ENCODE results near the gene ALKAL2.

The ALKAL2 gene

DNA sequence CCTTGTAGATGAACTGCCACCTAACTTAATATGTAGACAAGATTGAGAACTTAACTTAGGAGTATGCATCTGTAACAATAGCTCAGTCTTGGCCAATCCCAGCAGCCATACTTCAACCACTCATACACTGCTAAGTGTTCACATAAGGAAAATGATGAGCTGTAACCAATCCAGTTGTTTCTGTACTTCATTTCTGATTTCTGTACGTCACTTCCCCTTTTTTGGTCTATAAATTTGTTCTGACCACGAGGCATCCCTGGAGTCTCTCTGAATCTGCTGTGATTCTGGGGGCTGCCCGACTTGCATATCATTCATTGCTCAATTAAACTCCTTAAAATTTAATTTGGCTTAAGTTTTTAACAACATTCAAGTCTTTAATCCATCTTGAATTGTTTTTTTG lies 30.5 kb downstream of the ALKAL2 start:
- intact Hi-C loops (cut with DNase I), result no loop called here
- DNase-seq, result no peak

DNA sequence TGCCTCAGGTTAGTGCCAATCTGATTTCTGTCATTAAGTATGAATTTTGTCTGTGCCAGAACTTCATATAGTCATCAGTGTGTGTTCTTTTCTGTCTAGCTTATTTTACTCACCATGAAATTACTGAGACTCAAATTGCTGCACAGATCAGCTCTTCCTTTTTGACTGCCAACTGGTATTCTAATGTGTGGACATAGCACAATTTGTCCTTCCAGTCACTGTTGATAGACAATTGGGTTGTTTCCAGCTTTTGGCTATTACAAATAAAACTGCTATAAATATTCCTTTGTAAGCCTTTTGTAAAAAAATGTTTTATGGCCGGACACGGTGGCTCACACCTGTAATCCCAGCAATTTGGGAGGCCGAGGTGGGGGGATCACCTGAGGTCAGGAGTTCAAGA lies 31.8 kb downstream of the ALKAL2 start:
- no peak for DNase-seq
- intact Hi-C loops (cut with DNase I), result no loop called here

DNA sequence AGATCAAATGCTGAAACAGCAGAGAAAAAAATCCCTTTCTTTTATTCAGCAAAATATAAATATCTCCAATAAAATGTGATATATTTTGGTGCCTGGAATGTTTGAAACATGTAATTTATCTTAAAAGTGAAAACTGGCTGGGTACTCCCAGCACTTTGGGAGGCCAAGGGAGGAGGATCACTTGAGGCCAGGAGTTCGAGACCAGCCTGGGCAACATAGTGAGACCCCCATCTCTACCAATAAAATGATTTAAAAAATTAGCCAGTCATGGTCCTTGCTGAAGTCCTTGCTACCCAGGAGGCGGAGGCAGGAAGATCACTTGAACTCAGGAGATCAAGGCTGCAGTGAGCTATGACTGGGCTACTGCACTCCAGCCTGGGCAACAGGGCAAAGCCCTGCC lies 32.7 kb downstream of the ALKAL2 start:
- intact Hi-C loops (cut with DNase I), result no loop called here
- DNase-seq, result no peak

DNA sequence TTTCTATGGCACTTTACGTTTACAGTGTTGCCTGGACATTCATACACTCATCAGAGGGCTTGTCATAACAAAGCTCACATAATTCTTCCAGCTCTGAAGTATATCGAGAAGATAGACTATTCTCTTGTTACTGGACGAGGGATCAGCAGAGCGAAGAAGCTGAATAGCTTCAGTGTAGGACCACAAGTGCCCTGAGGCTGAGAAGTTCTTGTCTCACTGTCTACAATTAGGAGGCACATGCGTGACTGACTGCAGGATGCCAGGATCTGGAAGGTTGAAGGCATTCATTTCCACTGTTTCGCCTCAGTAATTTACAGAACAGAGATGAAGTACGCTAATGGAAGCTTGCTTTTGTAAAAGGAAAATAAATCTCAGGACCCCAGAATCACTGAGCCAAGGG lies 33.6 kb downstream of the ALKAL2 start:
- intact Hi-C loops (cut with DNase I), result no loop called here
- DNase-seq, result no peak

DNA sequence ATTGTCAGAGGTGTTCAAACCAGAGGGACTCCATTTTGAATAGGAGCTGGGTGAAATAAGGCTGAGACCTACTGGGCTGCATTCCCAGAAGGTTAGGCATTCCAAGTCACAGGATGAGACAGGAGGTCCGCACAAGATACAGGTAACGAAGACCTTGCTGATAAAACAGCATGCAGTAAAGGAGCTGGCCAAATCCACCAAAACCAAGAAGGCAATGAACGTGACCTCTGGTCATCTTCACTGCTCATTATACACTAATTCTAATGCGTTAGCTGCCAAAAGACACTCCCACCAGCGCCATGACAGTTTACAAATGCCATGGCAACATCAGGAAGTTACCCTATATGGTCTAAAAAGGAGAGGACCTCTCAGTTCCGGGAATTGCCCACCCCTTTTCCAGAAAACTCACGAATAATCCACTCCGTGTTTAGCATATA lies 34.7 kb downstream of the ALKAL2 start:
- no peak for DNase-seq
- intact Hi-C loops (cut with DNase I), result no loop called here

DNA sequence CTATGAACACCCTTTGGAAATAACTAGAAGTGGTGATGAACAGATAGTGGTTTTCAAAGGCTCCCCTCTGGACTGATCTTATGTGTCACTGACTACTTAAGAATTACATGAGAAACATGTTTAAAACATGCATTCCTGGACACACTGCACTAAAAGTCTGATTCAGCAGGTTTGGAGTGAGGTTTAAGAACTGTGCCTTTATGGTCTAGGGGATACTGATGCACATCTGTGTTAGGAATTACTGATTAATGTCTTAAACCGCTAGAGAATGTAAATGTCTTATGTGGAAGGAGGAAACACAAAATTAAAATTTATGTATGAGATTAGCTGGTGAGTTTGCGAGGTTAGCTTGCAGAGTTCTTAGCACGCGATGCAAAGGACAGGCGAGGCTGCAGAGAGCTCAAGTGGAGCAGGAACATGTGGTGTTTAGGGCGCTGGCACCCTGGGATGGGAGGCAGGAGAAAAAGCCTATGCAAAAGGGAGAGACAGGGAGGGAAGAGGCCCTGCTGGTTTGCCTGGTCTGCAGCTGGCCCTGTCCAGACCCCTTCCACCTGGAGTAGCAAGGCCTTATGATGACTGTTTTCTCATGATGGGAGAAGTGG lies 35.8 kb downstream of the ALKAL2 start:
- intact Hi-C loops (cut with DNase I), result no loop called here
- no peak for DNase-seq

DNA sequence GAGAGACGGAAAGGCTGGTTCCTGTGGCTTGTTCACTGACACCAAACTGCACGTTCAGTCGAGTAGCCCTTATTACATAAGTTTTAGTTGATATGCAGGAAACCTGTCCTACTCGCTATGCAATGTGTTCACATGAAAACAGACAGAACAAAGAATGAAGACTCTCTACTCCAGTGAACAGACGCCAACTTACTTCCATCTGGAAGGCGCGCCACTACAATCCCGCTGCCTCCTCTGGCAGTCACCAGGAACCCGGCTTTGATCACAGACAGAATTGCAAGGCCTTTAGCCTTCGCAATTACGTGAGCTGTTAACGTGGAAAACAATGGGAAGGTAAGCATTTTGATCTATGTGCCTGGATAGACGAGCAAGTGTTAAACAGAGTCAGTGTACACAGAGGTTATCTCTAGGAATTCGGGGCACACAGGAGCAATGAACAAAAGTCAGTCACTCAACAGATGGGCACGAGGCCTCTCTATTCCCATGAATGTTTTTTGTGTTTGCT lies 38.3 kb downstream of the ALKAL2 start:
- intact Hi-C loops (cut with DNase I), result no loop called here
- DNase-seq, result no peak

DNA sequence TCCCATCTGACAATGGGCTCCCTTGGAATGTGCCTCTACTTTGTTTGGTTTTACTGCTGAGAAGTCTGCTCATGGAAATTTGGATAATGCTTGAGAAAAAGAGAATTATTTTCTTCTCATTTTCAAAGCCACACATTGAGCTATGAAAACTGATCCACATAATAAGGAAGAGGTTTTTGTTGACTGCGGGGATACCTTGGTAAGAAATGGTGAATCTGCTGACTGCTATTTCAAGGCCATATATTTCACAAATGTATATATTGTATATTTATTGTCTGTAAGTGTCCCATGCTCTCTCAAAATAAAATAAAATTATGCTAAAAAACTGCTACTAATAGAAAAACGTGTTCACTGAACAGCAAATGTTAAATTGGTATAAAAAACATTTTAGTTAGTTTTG lies 39.2 kb downstream of the ALKAL2 start:
- DNase-seq, result no peak
- intact Hi-C loops (cut with DNase I), result no loop called here

DNA sequence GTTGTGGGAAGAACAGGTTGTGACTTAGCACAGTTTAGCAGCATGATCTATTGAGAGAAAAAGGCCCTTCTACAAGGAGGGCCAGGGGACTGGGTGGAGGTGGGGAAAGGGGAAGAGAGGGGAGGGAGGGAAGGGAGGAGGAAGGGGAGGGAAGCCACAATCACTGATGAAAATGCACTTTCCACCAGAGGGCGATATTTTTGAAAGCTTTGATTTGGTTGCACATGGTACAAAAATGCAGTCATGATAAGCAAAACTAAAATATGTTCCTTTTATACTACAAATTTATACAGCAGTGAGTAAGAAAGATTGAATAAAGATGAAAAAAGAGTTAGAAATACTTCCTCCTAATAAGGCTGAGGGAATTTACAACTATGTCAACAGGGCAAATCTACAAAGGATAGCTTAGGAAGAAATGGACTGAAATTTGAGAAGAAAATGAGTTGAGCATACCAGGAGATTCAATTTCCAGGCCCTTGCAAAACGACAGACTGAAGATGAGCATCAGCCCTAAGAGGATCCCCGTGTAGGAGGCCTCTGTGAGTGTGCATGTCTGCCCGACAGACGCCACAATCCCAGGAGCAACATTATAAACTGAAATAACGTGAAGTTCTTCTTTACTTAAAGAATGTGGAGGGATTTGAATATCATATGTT lies 41.3 kb downstream of the ALKAL2 start:
- intact Hi-C loops (cut with DNase I), result no loop called here
- DNase-seq, result peak in 17 of 42 donors; percentile 17 to 78 (median 46)

DNA sequence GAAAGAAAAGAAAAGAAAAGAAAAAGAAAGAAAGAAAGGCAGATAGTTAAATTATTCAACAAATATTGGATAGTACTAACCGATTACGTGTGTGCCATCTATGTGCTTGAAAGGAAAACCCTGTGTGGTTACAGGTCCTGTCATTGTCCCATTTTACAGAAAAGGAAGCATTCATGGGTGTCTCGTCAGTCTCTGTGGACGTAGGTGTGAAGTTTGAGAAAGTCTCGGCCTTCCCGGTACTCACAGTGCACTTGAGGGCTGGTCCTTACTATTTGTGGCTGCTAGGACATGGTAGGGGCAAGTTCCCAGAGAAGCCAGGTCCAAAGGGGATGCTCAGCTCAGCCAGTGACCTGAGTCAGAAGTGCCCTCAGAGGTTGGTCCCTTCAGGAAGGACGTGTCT lies 43.3 kb downstream of the ALKAL2 start:
- intact Hi-C loops (cut with DNase I), result no loop called here
- no peak for DNase-seq

DNA sequence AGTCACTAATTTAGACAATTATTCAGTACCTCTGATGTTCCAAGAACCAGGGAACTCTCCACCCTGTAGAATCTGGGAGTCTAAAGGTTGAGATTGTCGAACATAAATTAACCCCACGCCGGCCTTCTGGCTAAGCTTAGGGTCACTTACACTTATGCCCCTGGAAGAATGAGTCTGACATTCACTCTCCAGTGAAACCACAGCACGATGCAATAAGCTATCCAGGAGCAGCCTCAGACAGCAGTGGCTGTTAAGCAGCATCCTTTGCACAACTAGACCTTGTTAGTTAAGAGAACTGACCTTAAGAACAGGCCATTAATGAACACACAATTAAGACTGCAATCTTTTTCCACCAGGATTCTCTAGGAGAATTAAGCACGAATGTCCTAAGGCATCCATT lies 49.0 kb downstream of the ALKAL2 start:
- no peak for DNase-seq
- intact Hi-C loops (cut with DNase I), result no loop called here

DNA sequence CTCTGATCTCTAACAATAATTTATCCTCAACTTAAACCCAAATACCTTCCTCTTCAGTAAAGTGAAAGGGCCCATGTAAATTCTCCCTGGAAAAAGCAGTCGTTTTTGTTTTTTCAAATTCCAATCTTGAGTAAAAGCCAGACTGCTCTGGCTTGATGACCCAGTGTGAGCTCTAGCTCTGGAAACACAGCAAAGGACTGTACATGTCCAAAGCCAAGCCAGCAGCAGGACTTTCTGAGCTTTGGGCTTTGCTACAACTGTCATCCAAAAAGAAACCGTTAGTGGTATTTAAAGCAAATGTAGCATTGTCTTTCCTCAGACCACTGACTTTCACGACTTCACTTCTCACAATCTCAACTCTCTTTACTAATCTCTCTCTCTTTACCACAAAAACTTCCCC lies 49.5 kb downstream of the ALKAL2 start:
- peak in 4 of 42 donors; percentile 22 to 63 (median 41) for DNase-seq
- intact Hi-C loops (cut with DNase I), result no loop called here

DNA sequence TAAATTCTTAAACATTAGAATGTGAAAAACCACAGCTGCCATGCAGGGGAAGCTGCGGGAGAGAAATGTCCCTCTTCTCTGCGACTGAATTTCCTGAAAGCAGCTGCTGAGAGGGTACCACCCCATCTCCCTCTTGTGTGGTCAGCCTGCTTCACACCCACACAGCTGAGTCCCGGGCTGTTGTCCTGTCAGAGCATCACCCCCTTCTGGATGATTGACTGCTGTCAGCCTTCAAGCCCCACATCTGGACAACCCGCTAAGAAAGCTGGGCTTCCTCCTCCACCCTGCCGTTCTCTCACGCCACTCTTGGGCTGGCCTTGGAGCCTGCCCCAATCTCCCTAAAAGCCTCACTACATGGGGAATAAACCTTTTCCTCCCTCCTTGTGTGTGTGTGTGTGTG lies 50.0 kb downstream of the ALKAL2 start:
- intact Hi-C loops (cut with DNase I), result no loop called here
- DNase-seq, result peak in 40 of 42 donors; percentile 16 to 76 (median 45)

DNA sequence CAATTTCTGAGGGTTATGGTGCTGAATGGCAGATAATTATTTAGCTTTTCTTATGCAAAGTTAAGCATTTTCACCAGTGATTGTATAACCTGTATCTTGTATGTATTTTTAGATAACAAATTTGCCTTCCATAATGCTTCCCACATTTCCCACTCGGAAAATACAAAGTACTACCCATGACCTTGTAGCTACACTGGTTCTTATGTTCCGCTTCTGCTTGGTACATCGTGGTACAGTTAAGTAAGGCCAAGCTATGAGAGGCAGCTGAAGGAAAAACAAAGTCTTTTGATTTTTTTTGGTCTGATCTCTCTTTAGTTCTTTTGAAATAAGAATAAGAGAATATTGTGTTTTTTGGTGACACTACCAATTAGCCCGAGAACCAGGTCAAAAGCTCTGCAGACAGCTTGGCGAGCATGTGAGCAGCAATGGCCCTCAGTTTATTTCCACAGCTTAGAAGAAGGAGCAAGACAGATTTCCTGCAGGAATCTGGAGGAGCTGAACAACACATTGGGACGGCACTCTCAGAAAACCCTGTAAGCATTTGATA lies 50.8 kb downstream of the ALKAL2 start:
- peak in 1 of 42 donors; percentile 23 for DNase-seq
- intact Hi-C loops (cut with DNase I), result no loop called here

DNA sequence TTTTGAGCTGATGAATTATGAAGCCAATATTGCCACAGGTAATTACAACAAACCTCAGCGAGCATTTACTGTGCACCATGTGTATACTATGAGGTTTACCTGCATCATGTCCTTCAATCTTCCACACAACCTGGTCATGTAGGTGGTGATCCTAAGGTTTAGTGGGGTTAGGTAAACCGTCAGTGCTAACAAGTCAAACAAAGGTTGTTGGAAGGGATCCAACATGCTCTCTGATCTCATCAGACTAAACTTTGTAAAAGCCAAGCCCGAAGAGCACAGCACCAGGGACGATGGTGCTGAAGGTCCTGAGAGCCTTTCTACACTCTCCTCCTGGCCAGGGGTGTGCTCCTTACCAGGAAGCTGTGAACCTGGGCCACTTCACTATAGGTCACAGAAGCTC lies 53.5 kb downstream of the ALKAL2 start:
- intact Hi-C loops (cut with DNase I), result no loop called here
- DNase-seq, result no peak

DNA sequence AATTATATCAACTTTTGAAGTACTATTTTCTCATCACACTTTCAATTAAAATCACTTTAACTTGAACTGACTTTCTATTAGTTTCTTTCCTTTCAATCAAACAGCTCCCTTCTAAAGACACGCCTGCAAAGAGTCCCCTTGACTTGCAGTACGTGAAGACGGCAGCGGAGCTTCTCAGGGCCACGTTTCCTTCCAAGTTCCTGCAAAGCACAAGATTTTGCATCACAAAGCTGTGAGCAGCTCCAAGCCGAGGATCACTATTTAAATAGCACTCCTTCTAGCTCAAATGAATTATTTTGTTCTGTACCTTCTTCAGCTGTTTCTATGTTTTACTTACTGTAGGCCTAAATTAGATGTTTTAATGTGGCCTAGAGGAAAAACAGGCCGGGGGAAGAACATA lies 54.9 kb downstream of the ALKAL2 start:
- DNase-seq, result no peak
- intact Hi-C loops (cut with DNase I), result no loop called here

DNA sequence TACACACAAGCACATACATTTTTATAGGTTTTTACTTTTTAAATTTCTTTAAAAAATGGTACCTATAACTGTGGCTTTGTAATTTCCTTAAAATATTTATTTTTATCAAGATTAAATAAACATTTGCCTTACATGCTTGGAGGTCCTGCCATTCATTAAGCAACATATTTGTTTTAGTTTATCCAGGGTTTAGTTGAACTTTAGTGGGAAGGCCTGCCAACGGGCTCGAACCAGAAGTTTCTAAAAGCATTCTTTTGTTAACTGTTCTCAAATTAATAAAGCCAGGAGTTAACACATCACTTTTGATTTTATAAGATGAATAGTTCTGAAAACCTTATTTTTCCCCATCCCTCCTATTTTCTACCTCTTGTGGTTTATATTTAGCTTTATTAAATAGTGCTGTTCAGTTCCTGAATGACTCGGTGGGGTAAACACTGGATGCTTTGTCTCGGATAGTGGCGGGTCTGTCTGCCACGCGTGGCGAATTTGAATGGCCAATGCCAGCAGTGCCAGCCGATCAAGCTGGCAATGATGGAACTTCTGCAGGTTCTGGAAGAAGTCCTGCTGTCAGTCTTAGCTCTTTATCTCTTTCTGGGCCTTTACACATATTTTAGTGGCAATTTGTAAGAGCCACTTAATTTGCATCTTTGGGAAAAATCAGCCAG lies 56.2 kb downstream of the ALKAL2 start:
- intact Hi-C loops (cut with DNase I), result no loop called here
- peak; percentile 21 to 88 (median 74) for DNase-seq
